C4-2B (cell line): ENCODE results near the gene ACSM6.

ENCODE experiments used
- ZFX ChIP-seq: fragments of 450-650 bp; IDR thresholded peaks from 2 replicates; pipeline ENCODE4 v1.6.1; 2017
- TF ChIP-seq, protein P1 (sequence below): fragments of 450-650 bp; conservative IDR thresholded peaks from 2 replicates; pipeline ENCODE4 v1.5.1; 2017; ENCODE audit warnings: mild to moderate bottlenecking

- TF ChIP-seq, protein P1, sequence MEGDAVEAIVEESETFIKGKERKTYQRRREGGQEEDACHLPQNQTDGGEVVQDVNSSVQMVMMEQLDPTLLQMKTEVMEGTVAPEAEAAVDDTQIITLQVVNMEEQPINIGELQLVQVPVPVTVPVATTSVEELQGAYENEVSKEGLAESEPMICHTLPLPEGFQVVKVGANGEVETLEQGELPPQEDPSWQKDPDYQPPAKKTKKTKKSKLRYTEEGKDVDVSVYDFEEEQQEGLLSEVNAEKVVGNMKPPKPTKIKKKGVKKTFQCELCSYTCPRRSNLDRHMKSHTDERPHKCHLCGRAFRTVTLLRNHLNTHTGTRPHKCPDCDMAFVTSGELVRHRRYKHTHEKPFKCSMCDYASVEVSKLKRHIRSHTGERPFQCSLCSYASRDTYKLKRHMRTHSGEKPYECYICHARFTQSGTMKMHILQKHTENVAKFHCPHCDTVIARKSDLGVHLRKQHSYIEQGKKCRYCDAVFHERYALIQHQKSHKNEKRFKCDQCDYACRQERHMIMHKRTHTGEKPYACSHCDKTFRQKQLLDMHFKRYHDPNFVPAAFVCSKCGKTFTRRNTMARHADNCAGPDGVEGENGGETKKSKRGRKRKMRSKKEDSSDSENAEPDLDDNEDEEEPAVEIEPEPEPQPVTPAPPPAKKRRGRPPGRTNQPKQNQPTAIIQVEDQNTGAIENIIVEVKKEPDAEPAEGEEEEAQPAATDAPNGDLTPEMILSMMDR: no peak
- TF ChIP-seq ZFX: no peak
Measured at GRCh38 chr10:95266674-95267095, 72.6 kb downstream of the ACSM6 start.
